CD4-positive, alpha-beta T cell (primary cell): ENCODE results near the gene PRAC1. TPM values are rescaled to one million over a fixed set of nuclear protein-coding genes. Genes with fewer than 3 reads are reported as not detected.

Experiments
- ATAC-seq: fragments of 200-7000 bp; cut with Tn5 transposase; one replicate; pipeline ENCODE4 v1.10.0; 2022; ENCODE audit warnings: mild to moderate bottlenecking; ENCODE audit not compliant: poor library complexity
- CTCF ChIA-PET: fragments of 350-600 bp; sonication (Branson Sonifier 250); formaldehyde crosslinking; loops from one replicate; lab custom pipeline; 2021; ENCODE audit warnings: antibody characterized with exemption, inconsistent platforms; lab: Charles Lee
- POLR2A ChIA-PET: fragments of 350-600 bp; sonication (Branson Sonifier 250); formaldehyde crosslinking; loops from one replicate; lab custom pipeline; 2021; ENCODE audit warnings: antibody characterized with exemption, inconsistent platforms; lab: Charles Lee
- DNase-seq, 14 experiments: peaks; one replicate each; pipeline ENCODE4 v3.0.0-alpha.2; 2013 to 2020; ENCODE audit warnings: mixed read lengths in 2 of 14
- H3K27ac ChIP-seq, 2 donors: one replicate each; pipeline versions ENCODE4 v1.5.1 to v1.7.0; 2013; ENCODE audit warnings: low read length in 2 of 2, low read depth in 1 of 2, mild to moderate bottlenecking in 1 of 2
- H3K27me3 ChIP-seq, 2 experiments: 1 replicate in 1 of 2; 2 replicates in 1 of 2; pipeline versions ENCODE4 v1.6.1 to v1.7.0; 2013; ENCODE audit warnings: low read length in 2 of 2, control low read depth in 1 of 2, mild to moderate bottlenecking in 1 of 2, moderate library complexity in 1 of 2; ENCODE audit not compliant: insufficient read depth in 2 of 2, control insufficient read depth in 1 of 2
- H3K36me3 ChIP-seq: one replicate; pipeline ENCODE4 v1.6.1; 2013; ENCODE audit warnings: low read length, control low read depth; ENCODE audit not compliant: insufficient read depth
- H3K4me1 ChIP-seq: one replicate; pipeline ENCODE4 v1.6.1; 2013; ENCODE audit warnings: low read length, control low read depth; ENCODE audit not compliant: insufficient read depth
- H3K4me3 ChIP-seq: one replicate; pipeline ENCODE4 v1.5.1; 2013; ENCODE audit warnings: mild to moderate bottlenecking, low read length, moderate library complexity
- H3K9me3 ChIP-seq, 2 experiments: 1 replicate in 1 of 2; 2 replicates in 1 of 2; pipeline versions ENCODE4 v1.6.1 to v1.7.0; 2013; ENCODE audit warnings: low read length in 2 of 2, mild to moderate bottlenecking in 2 of 2, control low read depth in 1 of 2, moderate library complexity in 1 of 2; ENCODE audit not compliant: control insufficient read depth in 1 of 2, insufficient read depth in 1 of 2
- H3K27ac Mint-ChIP-seq: one replicate; pipeline ENCODE4 v1.8.0; 2020; ENCODE audit warnings: mixed read lengths
- H3K27me3 Mint-ChIP-seq: one replicate; pipeline ENCODE4 v1.8.0; 2021; ENCODE audit warnings: mixed read lengths
- H3K36me3 Mint-ChIP-seq: one replicate; pipeline ENCODE4 v1.8.0; 2021; ENCODE audit warnings: low read depth, mixed read lengths
- H3K4me1 Mint-ChIP-seq: one replicate; pipeline ENCODE4 v1.8.0; 2021; ENCODE audit warnings: low read depth, mixed read lengths
- H3K4me3 Mint-ChIP-seq: one replicate; pipeline ENCODE4 v1.8.0; 2020; ENCODE audit warnings: mild to moderate bottlenecking, mixed read lengths
- H3K9me3 Mint-ChIP-seq: one replicate; pipeline ENCODE4 v1.8.0; 2020; ENCODE audit warnings: mixed read lengths
- intact Hi-C, 2 experiments: fragments of 100-400 bp; cut with DNase I in 1 of 2; cut with micrococcal nuclease in 1 of 2; formaldehyde crosslinking; loops; one replicate each; pipeline versions ENCODE4 v1.15.1 to v1.9.0; 2023 to 2025; cut with DNase I, micrococcal nuclease
- polyA plus RNA-seq, 2 donors: library from polyadenylated mRNA; unstranded; fragments of 120-200 nt; gene quantifications; one replicate each; pipeline ENCODE4 v1.2.1, GENCODE V29; 2013
- total RNA-seq, 174 experiments: library from RNA in 2 of 174; stranded (reverse) in 2 of 174; gene quantifications; one replicate each; pipeline ENCODE4 v1.2.3 and lab custom pipeline; 2021 to 2026
- TF ChIP-seq, protein P1 (sequence below): fragments of 200-600 bp; IDR thresholded peaks from one replicate; pipeline ENCODE4 v1.8.0; 2022; ENCODE audit warnings: antibody characterized with exemption, mild to moderate bottlenecking

Gene PRAC1
- total RNA-seq: not detected
- not detected for polyA plus RNA-seq (2013, experiment 1 of 2)
- not detected for polyA plus RNA-seq (2013, experiment 2 of 2)
- 0 to 0.04 (median 0) reads per million in 172 experiments for total RNA-seq (lab: John Stamatoyannopoulos, UW)

- TF ChIP-seq, protein P1, sequence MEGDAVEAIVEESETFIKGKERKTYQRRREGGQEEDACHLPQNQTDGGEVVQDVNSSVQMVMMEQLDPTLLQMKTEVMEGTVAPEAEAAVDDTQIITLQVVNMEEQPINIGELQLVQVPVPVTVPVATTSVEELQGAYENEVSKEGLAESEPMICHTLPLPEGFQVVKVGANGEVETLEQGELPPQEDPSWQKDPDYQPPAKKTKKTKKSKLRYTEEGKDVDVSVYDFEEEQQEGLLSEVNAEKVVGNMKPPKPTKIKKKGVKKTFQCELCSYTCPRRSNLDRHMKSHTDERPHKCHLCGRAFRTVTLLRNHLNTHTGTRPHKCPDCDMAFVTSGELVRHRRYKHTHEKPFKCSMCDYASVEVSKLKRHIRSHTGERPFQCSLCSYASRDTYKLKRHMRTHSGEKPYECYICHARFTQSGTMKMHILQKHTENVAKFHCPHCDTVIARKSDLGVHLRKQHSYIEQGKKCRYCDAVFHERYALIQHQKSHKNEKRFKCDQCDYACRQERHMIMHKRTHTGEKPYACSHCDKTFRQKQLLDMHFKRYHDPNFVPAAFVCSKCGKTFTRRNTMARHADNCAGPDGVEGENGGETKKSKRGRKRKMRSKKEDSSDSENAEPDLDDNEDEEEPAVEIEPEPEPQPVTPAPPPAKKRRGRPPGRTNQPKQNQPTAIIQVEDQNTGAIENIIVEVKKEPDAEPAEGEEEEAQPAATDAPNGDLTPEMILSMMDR: no peak
- peak within 1 kb of the TSS; percentile 5 for H3K4me3 Mint-ChIP-seq
- H3K27me3 Mint-ChIP-seq: peaks cover 100% of the 10 kb centered on the region
- no peaks in the 10 kb centered on the region for H3K36me3 Mint-ChIP-seq
- peaks cover 67% of the 10 kb centered on the region for H3K4me1 ChIP-seq
- no peak for ATAC-seq
- no peak within 1 kb of the TSS for H3K27ac Mint-ChIP-seq
- DNase-seq: no peak
- intact Hi-C loops: loop anchor here in 1 of 2 experiments (5.0 kb wide), 1 partner anchor 275 kb away; the partner anchor contains the start of gene IGF2BP1
- H3K36me3 ChIP-seq: no peaks in the 10 kb centered on the region
- ChIA-PET CTCF (interaction anchor here (1.6 kb wide), 1 partner anchor 69 kb away, joined by 4 read pairs; no protein-coding TSS in a partner anchor), POLR2A (interaction anchor here (0.6 to 1.1 kb wide), 2 partner anchors 11 to 18 kb away, joined by 3 to 4 read pairs; no protein-coding TSS in a partner anchor)
- peaks cover 0 to 67% of the 10 kb centered on the region in 2 experiments for H3K9me3 ChIP-seq
- peaks cover 98 to 100% of the 10 kb centered on the region in 2 experiments for H3K27me3 ChIP-seq
- peaks cover 58% of the 10 kb centered on the region for H3K4me1 Mint-ChIP-seq
- peak within 1 kb of the TSS; percentile 8 for H3K4me3 ChIP-seq
- H3K27ac ChIP-seq: no peak within 1 kb of the TSS
- H3K9me3 Mint-ChIP-seq: no peaks in the 10 kb centered on the region
Measured at GRCh38 chr17:48722201-48722907, at the start of gene PRAC1. PRAC1 (minus strand) TSS chr17:48722518; CDS start chr17:48722392, 126 bp downstream.

DNA sequence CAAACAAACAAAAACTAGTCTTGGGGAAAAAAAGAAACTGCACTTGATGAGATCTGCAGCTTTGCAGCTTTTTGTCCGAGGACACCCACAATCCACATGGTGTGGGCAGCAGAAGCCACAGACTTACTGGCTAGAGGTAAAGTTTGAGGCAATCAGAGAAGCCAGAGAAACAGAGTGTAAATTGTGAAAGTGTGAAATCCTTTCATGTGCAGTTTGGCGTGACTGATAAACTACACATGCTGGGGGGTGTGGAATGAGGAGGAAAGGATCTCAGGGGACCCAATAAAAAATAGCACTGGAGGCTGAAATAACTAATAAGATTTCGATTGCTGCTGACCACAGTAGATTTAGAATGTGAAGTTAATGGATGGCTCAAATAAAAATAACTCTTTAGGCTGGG is 48.6 kb upstream of the PRAC1 start:
- CTCF ChIA-PET: no interaction called here
- no peak overlapping the region for H3K4me3 ChIP-seq
- H3K36me3 Mint-ChIP-seq: no peaks in the 10 kb centered on the region
- H3K27ac ChIP-seq: no peak overlapping the region
- no peaks in the 10 kb centered on the region for H3K4me1 Mint-ChIP-seq
- no peaks in the 10 kb centered on the region for H3K36me3 ChIP-seq
- POLR2A ChIA-PET: no interaction called here
- ATAC-seq: no peak
- H3K27me3 Mint-ChIP-seq: peaks cover 71% of the 10 kb centered on the region
- H3K27me3 ChIP-seq: peaks cover 12 to 21% of the 10 kb centered on the region in 2 experiments
- H3K27ac Mint-ChIP-seq: no peak overlapping the region
- intact Hi-C loops: no loop called here
- no peaks in the 10 kb centered on the region for H3K4me1 ChIP-seq
- no peaks in the 10 kb centered on the region for H3K9me3 ChIP-seq
- TF ChIP-seq, protein P1: no peak
- H3K9me3 Mint-ChIP-seq: no peaks in the 10 kb centered on the region
- no peak overlapping the region for H3K4me3 Mint-ChIP-seq
- no peak for DNase-seq

DNA sequence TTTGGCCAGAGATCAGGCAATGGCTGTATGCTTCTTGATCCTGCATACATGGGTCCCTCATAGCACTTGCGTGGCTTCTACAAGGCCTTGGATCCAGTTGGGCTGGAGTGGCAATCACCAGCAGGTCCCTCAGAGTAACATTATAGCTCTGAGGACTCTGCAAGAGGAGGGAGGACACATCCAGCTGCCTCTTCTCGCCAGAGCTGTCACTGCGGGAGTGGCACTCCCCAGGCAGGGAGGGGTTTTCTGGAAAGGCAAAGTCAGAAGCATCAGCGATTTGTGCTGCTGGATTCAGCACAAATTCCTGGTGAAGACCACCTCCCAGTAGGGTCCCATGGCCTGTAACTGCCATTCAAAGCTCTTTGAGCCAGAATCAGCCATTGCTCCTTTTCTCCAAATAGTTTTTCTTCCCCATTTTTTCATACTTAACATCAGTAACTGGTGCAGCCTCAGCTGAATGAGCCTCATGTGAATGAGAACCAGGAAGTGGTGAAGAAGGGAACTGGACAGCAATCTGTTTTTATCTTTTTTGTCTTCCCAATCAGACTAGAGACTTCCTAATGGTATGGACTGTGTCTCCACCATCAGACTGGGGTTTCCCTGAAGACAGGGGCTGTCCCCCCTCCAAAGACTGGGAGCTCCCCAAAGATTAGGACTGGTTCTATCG is 46.8 kb upstream of the PRAC1 start:
- intact Hi-C loops: no loop called here
- H3K27me3 Mint-ChIP-seq: peaks cover 72% of the 10 kb centered on the region
- CTCF ChIA-PET: no interaction called here

More for the DNA sequence above, 46.8 kb upstream of the PRAC1 start:
- no peak overlapping the region for H3K27ac ChIP-seq
- no peaks in the 10 kb centered on the region for H3K9me3 Mint-ChIP-seq
- H3K4me3 Mint-ChIP-seq: no peak overlapping the region
- no peaks in the 10 kb centered on the region for H3K4me1 Mint-ChIP-seq
- H3K27me3 ChIP-seq: peaks cover 16 to 23% of the 10 kb centered on the region in 2 experiments
- no peak overlapping the region for H3K4me3 ChIP-seq
- H3K36me3 Mint-ChIP-seq: no peaks in the 10 kb centered on the region
- TF ChIP-seq, protein P1: no peak
- H3K27ac Mint-ChIP-seq: no peak overlapping the region
- H3K36me3 ChIP-seq: no peaks in the 10 kb centered on the region
- ATAC-seq: no peak
- no peaks in the 10 kb centered on the region for H3K9me3 ChIP-seq
- no peak for DNase-seq
- POLR2A ChIA-PET: no interaction called here
- H3K4me1 ChIP-seq: no peaks in the 10 kb centered on the region
